Muscle of back (tissue), 11 donors: Measurements from ENCODE around the gene ATP5F1A. TPM values are rescaled to one million over a fixed set of nuclear protein-coding genes. Genes with fewer than 3 reads are reported as not detected.

Experiments used
- DNase-seq, 3 donors: peaks; one replicate each; pipeline versions ENCODE4 v3.0.0 to v3.0.0-alpha.2; 2013
- polyA plus RNA-seq, 10 donors: library from polyadenylated mRNA; unstranded; fragments of 120-200 nt; gene quantifications; one replicate each; pipeline ENCODE4 v1.2.1, GENCODE V29; 2013; ENCODE audit not compliant: insufficient read length in 10 of 10

Gene ATP5F1A
- polyA plus RNA-seq, 10 donors: 427 to 536 (median 485) TPM

- no peak for DNase-seq
Observed at GRCh38 chr18:46080156-46080555, 17.9 kb downstream of the ATP5F1A start.

GRCh38 chr18:46079336-46079735 lies 18.8 kb downstream of the ATP5F1A start:
- DNase-seq: no peak

GRCh38 chr18:46073474-46074331 lies 24.4 kb downstream of the ATP5F1A start:
- peak; percentile 67 to 79 (median 74) for DNase-seq

DNA sequence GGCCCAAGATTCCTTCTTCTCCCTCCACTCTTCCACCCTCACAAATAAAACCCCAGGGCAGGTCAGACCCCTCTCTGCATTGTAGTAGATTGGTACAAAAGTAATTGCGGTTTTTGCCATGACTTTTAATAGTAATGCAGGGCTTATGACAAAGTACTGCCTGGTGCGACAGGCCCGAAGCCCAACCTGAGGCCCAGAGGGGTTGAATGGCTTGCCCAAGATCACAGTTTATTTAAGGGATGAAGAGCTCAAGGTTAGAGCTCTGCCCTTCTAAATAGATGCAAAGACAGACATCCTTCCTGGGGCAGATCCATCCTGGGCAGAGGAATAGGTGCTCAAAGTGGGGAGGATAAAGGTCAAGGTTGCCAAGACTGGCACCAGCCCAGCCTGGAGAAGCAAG lies 25.1 kb downstream of the ATP5F1A start:
- DNase-seq: no peak

- no peak for DNase-seq
Observed at GRCh38 chr18:46072376-46072867, 25.7 kb downstream of the ATP5F1A start.

- DNase-seq: peak; percentile 35 to 86 (median 64)
Observed at GRCh38 chr18:46071653-46072375, 26.3 kb downstream of the ATP5F1A start, which contains the start of gene PSTPIP2. Gene PSTPIP2, minus strand, starts transcription at chr18:46072260. Its CDS starts 72 bp downstream, at chr18:46072188.

DNA sequence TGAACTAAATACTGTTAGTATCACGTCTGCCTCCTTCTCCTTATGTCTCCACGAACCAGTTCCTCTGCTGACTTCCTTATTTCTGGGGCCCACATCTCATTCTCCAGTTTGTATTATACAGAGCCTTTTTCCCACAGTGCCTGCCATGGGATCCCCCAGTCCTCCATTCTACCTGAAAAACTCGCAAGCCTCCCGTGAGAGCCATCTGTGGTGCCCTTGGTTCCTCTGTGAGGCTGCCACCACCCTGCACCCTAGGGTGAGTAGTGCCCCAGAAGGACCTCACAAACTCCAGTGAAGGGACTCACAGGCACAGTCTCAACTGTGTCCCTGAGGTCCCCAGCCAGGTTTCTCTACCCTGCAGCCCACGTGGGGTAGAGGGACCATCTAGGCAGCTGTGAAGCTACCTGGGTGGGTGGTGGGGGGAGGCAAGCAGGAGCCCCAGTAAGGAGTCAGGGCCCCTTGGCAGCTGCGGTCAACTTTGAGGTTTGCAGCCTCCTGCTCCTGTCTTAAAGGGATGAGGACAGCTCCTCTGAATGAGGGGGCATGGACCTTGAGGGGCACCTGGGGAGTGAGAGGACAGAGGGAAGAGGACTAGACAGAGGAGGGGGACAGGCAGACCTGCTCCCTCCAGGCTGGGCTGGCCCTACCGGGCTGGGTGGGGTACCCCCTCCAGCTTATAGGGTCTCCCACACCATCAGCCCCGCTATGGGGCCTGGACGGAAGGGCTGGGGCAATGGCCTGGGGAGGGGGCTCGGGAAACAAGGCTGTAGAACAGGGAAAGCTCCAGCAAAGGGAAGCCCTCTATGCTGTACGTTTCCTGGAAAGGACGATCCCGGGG lies 27.1 kb downstream of the ATP5F1A start:
- DNase-seq: peak in 1 of 3 donors; percentile 36

GRCh38 chr18:46070232-46070631 lies 27.9 kb downstream of the ATP5F1A start:
- no peak for DNase-seq

DNA sequence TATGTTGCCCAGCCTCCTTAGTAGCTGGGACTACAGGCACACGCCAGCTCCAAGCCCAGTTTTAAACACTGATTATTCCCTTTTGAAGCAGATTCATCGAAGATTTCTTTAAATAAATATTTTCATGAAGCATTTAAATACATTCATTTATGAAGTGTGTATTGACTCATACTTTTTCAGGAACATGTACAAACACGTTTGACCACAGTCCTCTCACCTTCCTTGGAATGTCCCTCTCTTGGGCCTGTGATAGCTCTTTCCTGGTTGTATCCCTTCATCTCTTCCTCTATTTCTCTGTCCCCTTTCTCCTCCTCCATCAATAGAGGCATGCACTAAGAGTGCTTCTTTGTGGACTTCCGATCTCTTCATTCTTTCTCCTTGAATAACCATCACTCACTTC lies 28.6 kb downstream of the ATP5F1A start:
- DNase-seq: no peak

DNA sequence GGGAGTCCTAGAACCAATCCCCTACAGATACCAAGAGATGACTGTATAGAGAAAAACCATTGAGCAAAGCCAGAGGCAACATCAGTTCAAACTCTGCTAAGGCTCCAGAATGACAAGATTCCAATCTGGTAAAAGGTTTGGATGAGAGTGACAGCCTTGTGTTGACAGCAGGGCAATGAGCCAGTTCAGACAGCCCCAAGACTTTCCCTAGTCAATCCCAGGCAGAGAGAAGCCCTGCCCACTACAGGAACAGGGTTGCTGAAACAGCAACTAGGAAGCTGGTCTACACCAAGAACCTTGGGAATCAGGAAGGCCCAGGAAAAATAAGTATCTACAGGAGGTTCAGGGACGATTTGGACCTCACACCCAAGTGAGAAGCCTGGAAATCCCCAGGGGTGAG lies 29.3 kb downstream of the ATP5F1A start:
- no peak for DNase-seq

- no peak for DNase-seq
Observed at GRCh38 chr18:46067438-46068007, 30.6 kb downstream of the ATP5F1A start.

GRCh38 chr18:46062781-46063180 lies 35.3 kb downstream of the ATP5F1A start:
- DNase-seq: no peak

- no peak for DNase-seq
Observed at GRCh38 chr18:46061796-46062195, 36.3 kb downstream of the ATP5F1A start.

- no peak for DNase-seq
Observed at GRCh38 chr18:46061387-46061786, 36.7 kb downstream of the ATP5F1A start.

DNA sequence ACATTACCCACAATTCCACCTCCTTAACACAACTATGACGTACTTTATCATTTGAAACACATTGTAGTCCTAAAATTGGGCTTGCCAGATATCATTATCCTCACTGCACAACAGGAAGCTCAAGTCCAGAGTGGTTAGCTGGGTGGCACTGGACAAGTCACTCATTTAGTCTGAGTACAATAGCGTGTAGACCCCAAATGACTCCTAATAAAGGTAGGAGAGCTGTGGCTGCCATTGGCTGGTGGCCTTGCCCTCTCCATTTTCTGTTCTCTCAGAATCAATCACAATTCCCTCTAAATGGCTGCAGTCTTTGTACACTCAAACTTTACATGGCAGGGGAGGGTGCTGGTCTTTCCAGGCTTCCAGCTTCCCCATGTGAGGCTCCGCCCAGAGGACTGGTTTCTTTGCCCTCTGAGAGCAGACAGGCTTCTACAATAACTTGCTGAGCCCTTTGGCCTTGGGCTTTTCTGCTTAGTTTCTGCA lies 37.7 kb downstream of the ATP5F1A start:
- no peak for DNase-seq

- DNase-seq: no peak
Observed at GRCh38 chr18:46055838-46056230, 42.3 kb downstream of the ATP5F1A start.

DNA sequence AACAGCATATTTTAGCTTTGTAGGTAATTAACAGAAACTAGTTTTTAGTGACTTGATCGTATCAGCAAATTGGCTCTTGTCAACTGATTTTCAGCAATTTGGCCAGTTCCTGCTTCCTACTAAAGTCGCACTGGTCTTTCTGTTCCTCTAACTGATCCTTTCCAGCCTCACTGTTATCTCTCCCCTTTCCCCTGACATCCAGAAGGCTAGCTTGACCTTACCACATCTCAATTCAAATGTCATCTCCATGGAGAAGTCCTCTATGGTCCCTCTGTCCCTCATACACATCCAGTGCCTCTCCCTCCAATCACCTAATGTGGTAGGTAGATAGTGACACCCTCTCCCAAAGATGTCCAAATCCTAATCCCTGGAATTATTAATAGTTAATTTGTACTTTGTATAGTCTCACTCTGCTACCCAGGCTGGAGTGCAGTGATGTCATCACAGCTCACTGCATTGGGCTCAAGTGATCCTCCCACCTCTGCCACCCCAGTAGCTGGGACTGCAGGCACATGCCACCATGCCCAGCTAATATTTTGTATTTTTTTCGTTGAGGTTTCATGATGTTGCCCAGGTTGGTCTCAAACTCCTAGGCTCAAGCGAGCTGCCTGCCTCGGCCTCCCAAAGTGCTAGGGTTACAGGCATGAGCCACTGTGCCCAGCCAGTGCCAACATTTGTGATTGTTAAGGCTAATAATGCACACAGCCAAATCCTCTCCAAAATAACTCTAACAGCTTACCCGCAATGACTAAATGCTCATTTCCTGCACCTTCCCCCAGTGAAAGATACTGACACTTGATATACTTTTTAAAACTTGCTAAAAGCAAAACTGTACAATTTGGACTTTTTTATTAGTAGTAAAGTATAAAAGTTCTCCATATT lies 42.9 kb downstream of the ATP5F1A start:
- DNase-seq: no peak

DNA sequence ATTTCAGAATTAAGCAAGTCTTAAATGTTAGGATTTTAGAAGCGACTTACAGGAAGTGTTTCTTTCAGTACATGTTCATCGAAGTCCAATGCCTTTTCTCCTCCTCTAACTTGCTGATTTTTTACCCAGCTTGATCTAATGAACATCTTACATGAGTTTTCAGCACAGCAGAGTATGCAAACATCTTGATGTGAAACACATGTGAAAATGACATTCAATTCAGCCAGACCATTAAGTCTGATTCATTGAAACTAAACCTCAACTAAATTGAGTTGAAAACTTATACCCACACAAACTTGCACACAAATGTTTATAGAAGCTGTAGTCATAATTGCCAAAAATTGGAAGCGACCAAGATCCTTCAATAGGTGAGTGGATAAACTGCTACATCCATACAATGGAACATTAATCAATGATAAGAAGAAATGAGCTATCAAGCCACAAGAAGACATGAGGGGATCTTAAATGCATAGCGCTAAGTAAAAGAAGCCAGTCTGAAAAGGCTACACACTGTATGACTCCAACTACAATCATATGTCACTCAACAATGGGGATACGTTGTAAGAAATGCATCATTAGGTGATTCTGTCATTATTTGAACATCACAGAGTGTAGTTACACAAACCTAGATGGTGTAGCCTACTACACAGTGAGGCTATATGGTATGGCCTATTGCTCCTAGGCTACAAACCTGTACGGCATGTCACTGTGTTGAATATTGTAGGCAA lies 44.6 kb downstream of the ATP5F1A start:
- DNase-seq: peak in 1 of 3 donors; percentile 33

DNA sequence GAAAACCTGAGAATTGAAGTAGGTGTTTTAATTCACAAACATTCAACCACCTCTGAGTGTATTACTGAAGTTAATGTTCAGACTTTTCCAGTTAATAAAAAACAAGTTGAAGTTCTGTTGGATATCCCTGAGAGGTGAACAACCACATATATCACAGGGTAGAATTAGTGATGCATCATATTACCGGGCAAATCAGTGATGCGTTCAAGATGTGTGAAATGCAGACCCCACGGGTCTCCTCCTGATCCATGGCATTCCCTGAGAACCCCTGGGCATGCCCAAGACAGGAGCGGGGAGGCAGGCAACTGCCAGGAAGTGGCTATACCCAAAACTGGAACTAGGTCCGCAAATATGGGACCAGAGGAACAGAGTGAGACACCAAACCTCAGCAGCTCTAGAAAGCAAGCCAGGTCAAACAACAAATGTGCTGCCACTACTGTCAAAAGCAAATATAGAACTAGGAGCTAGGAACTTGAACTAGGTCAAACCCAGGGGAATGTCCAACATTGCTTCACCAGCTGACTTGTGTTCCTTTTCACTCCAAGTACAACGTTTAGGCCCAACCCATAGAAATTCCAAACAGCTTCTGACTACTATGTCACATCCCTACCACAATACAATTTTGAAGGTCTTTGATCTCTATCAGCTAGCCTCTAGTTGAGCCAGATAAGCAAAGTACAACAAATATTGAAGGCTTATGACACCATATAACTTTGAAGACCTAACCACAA lies 46.2 kb downstream of the ATP5F1A start:
- DNase-seq: no peak
